ENCODE data around the gene GEMIN8. TPM values are rescaled to one million over a fixed set of nuclear protein-coding genes. Genes with fewer than 3 reads are reported as not detected.

GEMIN8 gene
- total RNA-seq, 2 experiments from 2014 or later, result 23.2 to 25.6 TPM

GRCh38 chrX:14022019-14022418, 7.7 kb downstream of the GEMIN8 start:
- no peak for TF ChIP-seq CTCF (conservative IDR thresholded peaks at IDR 0.05; ENCODE audit: low read length)
- TF ChIP-seq EZH2phosphoT487 (IDR thresholded peaks at IDR 0.05; ENCODE audit: borderline replicate concordance, low read depth, low read length), result no peak
- Histone ChIP-seq H3K27ac (ENCODE audit: low read depth, low read length, poor library complexity, severe bottlenecking) (no peak overlapping the region), H3K9me3 (ENCODE audit: low read length) (peaks cover 8% of the 10 kb centered on the region; the same call in 1 of the 2 replicates), H4K20me1 (ENCODE audit: insufficient read depth, low read length) (no peaks in the 10 kb centered on the region), H3K4me1 (ENCODE audit: insufficient read depth, low read length, poor library complexity, severe bottlenecking) (peaks cover 13% of the 10 kb centered on the region), H3K79me2 (ENCODE audit: insufficient read depth, low read depth, low read length) (peaks cover 26% of the 10 kb centered on the region; the same call in 1 of the 2 replicates), H3K4me2 (ENCODE audit: low read length) (no peak overlapping the region), H3K36me3 (ENCODE audit: insufficient read depth, low read length) (peaks cover 60% of the 10 kb centered on the region), H2AFZ (ENCODE audit: low read length) (no peak overlapping the region), H3K9me2 (ENCODE audit: insufficient read depth, low read length) (no peaks in the 10 kb centered on the region), H3K4me3 (ENCODE audit: low read depth, low read length, poor library complexity, severe bottlenecking) (no peak overlapping the region)
- DNase-seq (ENCODE audit: low spot score), result no peak
- intact Hi-C loops (cut with micrococcal nuclease; ENCODE audit: unreplicated experiment), result no loop called here
- BruUV-seq (replicated peaks), result no TSS peak
- ChIA-PET CTCF (ENCODE audit: unreplicated experiment) (no interaction called here), POLR2A (no interaction called here)

- no TSS peak for BruUV-seq (replicated peaks)
- ChIA-PET CTCF (ENCODE audit: unreplicated experiment) (no interaction called here), POLR2A (no interaction called here)
- TF ChIP-seq EZH2phosphoT487 (IDR thresholded peaks at IDR 0.05; ENCODE audit: borderline replicate concordance, low read depth, low read length), result no peak
- TF ChIP-seq CTCF (conservative IDR thresholded peaks at IDR 0.05; ENCODE audit: low read length), result no peak
- intact Hi-C loops (cut with micrococcal nuclease; ENCODE audit: unreplicated experiment), result loop anchor here (10.0 kb wide), 1 partner anchor 1083 kb away; no protein-coding TSS in a partner anchor
- H3K4me3 ChIP-seq (ENCODE audit: low read depth, low read length, poor library complexity, severe bottlenecking), result no peak overlapping the region
- H4K20me1 ChIP-seq (ENCODE audit: insufficient read depth, low read length), result no peaks in the 10 kb centered on the region
- H2AFZ ChIP-seq (ENCODE audit: low read length), result no peak overlapping the region
- no peaks in the 10 kb centered on the region for H3K4me1 ChIP-seq (ENCODE audit: insufficient read depth, low read length, poor library complexity, severe bottlenecking)
- H3K4me2 ChIP-seq (ENCODE audit: low read length), result no peak overlapping the region
- DNase-seq (ENCODE audit: low spot score), result no peak
- H3K79me2 ChIP-seq (ENCODE audit: insufficient read depth, low read depth, low read length), result no peaks in the 10 kb centered on the region
- H3K9me3 ChIP-seq (ENCODE audit: low read length), result peaks cover 4% of the 10 kb centered on the region; the same call in 1 of the 2 replicates
- H3K27ac ChIP-seq (ENCODE audit: low read depth, low read length, poor library complexity, severe bottlenecking), result no peak overlapping the region
- peaks cover 74% of the 10 kb centered on the region for H3K36me3 ChIP-seq (ENCODE audit: insufficient read depth, low read length)
- H3K9me2 ChIP-seq (ENCODE audit: insufficient read depth, low read length), result no peaks in the 10 kb centered on the region
Measured at GRCh38 chrX:14017399-14017798, 12.3 kb downstream of the GEMIN8 start.

GRCh38 chrX:14015941-14016340, 13.8 kb downstream of the GEMIN8 start:
- Histone ChIP-seq H2AFZ (ENCODE audit: low read length) (no peak overlapping the region), H3K9me2 (ENCODE audit: insufficient read depth, low read length) (no peaks in the 10 kb centered on the region), H3K79me2 (ENCODE audit: insufficient read depth, low read depth, low read length) (no peaks in the 10 kb centered on the region), H3K9me3 (ENCODE audit: low read length) (no peaks in the 10 kb centered on the region), H3K4me1 (ENCODE audit: insufficient read depth, low read length, poor library complexity, severe bottlenecking) (no peaks in the 10 kb centered on the region), H3K4me3 (ENCODE audit: low read depth, low read length, poor library complexity, severe bottlenecking) (no peak overlapping the region), H4K20me1 (ENCODE audit: insufficient read depth, low read length) (no peaks in the 10 kb centered on the region), H3K4me2 (ENCODE audit: low read length) (no peak overlapping the region), H3K36me3 (ENCODE audit: insufficient read depth, low read length) (peaks cover 69% of the 10 kb centered on the region), H3K27ac (ENCODE audit: low read depth, low read length, poor library complexity, severe bottlenecking) (no peak overlapping the region)
- no peak for DNase-seq (ENCODE audit: low spot score)
- BruUV-seq (replicated peaks), result no TSS peak
- intact Hi-C loops (cut with micrococcal nuclease; ENCODE audit: unreplicated experiment), result loop anchor here (10.0 kb wide), 1 partner anchor 1081 kb away; no protein-coding TSS in a partner anchor
- POLR2A ChIA-PET, result interaction anchor here (0.6 to 1.0 kb wide), 3 partner anchors 8 to 255 kb away, joined by 3 read pairs; no protein-coding TSS in a partner anchor
- CTCF ChIA-PET (ENCODE audit: unreplicated experiment), result no interaction called here
- no peak for TF ChIP-seq EZH2phosphoT487 (IDR thresholded peaks at IDR 0.05; ENCODE audit: borderline replicate concordance, low read depth, low read length)
- TF ChIP-seq CTCF (conservative IDR thresholded peaks at IDR 0.05; ENCODE audit: low read length), result no peak

Measured in OCI-LY7 (cell line).